KMS-11 (cell line): ENCODE data around the gene TIGD6.

Source experiments
- H2AFZ ChIP-seq: fragments of 200-600 bp; sonication (generic); 2 replicates; pipeline ENCODE4 v1.6.1; 2016; ENCODE audit warnings: antibody characterized with exemption, mixed run types, low read depth
- H3K27ac ChIP-seq: fragments of 200-600 bp; sonication (generic); 2 replicates; pipeline ENCODE4 v1.6.1; 2016; ENCODE audit warnings: mild to moderate bottlenecking, mixed run types
- H3K27me3 ChIP-seq: fragments of 200-600 bp; sonication (generic); 2 replicates; pipeline ENCODE4 v1.6.1; 2017; ENCODE audit warnings: mild to moderate bottlenecking, low read depth, mixed run types, moderate library complexity; ENCODE audit not compliant: insufficient read depth
- H3K36me3 ChIP-seq: fragments of 200-600 bp; sonication (generic); 2 replicates; pipeline ENCODE4 v1.6.1; 2017; ENCODE audit warnings: mild to moderate bottlenecking, mixed run types; ENCODE audit not compliant: insufficient read depth
- H3K4me1 ChIP-seq: fragments of 200-600 bp; sonication (generic); 2 replicates; pipeline ENCODE4 v1.6.1; 2016; ENCODE audit warnings: mild to moderate bottlenecking, low read depth, mixed run types; ENCODE audit not compliant: poor library complexity, severe bottlenecking
- H3K4me2 ChIP-seq: fragments of 200-600 bp; sonication (generic); 2 replicates; pipeline ENCODE4 v1.7.0; 2016; ENCODE audit warnings: mild to moderate bottlenecking, mixed run types
- H3K4me3 ChIP-seq: fragments of 200-600 bp; sonication (generic); IDR thresholded peaks from 2 replicates; pipeline ENCODE4 v1.6.1; 2017; ENCODE audit warnings: low read depth, low read length, mixed read lengths; ENCODE audit not compliant: insufficient read depth
- H3K79me2 ChIP-seq: fragments of 200-600 bp; sonication (generic); 2 replicates; pipeline ENCODE4 v1.6.1; 2016; ENCODE audit warnings: low read depth, mixed run types; ENCODE audit not compliant: insufficient read depth
- H3K9ac ChIP-seq: fragments of 200-600 bp; sonication (generic); 2 replicates; pipeline ENCODE4 v1.6.1; 2016; ENCODE audit warnings: mild to moderate bottlenecking, mixed run types
- H4K20me1 ChIP-seq: fragments of 200-600 bp; sonication (generic); 2 replicates; pipeline ENCODE4 v1.6.1; 2016; ENCODE audit warnings: mild to moderate bottlenecking, mixed run types; ENCODE audit not compliant: insufficient read depth
- TF ChIP-seq, protein P1 (sequence below): fragments of 200-600 bp; sonication (generic); conservative IDR thresholded peaks from 2 replicates; pipeline ENCODE4 v1.6.1; 2017; ENCODE audit warnings: low read depth, mild to moderate bottlenecking, antibody characterized with exemption, low read length, moderate library complexity, mixed read lengths

TIGD6 gene

DNA sequence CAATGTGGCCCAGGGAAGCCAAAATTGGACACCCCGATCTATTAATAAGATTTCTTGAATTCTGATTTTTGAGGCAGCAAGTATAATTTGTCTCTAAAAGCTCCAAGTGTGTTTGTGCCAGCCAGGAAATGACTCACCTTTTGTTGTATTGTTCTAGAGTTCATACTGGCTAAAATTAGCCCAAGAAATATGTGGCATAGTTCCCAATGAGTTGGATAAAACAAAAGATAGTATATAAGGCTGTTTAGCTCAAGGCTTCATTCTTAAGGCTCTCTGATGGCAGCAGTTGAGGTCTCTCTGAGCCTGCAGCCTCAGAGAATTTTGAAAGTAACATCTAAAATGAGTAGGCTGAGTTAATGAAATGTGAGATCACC, 21.7 kb upstream of the TIGD6 start:
- Histone ChIP-seq H3K4me3 (no peak overlapping the region), H3K27me3 (no peaks in the 10 kb centered on the region), H3K4me2 (peak overlapping the region; percentile 45; the same call in 1 of the 2 replicates), H2AFZ (no peak overlapping the region), H3K79me2 (no peaks in the 10 kb centered on the region), H3K27ac (no peak overlapping the region), H3K9ac (no peak overlapping the region), H3K4me1 (peaks cover 24% of the 10 kb centered on the region), H4K20me1 (no peaks in the 10 kb centered on the region), H3K36me3 (no peaks in the 10 kb centered on the region)
- TF ChIP-seq, protein P1, sequence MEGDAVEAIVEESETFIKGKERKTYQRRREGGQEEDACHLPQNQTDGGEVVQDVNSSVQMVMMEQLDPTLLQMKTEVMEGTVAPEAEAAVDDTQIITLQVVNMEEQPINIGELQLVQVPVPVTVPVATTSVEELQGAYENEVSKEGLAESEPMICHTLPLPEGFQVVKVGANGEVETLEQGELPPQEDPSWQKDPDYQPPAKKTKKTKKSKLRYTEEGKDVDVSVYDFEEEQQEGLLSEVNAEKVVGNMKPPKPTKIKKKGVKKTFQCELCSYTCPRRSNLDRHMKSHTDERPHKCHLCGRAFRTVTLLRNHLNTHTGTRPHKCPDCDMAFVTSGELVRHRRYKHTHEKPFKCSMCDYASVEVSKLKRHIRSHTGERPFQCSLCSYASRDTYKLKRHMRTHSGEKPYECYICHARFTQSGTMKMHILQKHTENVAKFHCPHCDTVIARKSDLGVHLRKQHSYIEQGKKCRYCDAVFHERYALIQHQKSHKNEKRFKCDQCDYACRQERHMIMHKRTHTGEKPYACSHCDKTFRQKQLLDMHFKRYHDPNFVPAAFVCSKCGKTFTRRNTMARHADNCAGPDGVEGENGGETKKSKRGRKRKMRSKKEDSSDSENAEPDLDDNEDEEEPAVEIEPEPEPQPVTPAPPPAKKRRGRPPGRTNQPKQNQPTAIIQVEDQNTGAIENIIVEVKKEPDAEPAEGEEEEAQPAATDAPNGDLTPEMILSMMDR, result no peak

DNA sequence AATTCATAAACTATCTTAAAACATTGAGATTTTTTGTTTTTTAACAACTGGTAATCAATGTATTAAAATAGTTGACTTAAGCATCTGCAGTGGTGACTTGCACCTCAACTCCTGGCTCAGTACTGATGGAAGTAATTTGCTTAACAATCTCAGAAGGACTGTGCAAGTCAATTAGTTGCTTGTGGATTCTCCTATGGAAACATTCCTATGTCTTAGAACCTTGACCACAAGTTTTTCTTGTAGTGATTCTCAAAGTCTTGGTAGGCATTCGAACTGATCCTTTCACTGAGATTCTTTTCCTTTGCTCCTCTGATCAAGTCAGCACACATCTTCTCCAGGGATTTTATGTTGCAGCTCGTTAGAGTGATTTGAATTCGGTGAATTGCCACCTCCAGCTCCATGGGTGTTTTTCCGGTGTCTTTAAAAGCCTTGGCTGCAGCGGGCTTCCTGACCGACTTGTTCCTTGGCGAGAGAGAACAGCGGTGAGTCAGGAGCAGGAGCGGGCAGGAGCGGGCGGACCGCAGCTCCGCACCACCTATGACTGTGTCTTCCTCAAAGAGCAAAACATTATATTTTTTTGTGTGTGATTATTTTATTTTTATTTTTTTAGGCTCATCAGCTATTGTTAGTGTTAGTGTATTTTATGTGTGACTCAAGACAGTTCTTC, 21.2 kb upstream of the TIGD6 start:
- Histone ChIP-seq H3K4me2 (peak overlapping the region; percentile 45; the same call in 1 of the 2 replicates), H2AFZ (no peak overlapping the region), H3K36me3 (no peaks in the 10 kb centered on the region), H4K20me1 (no peaks in the 10 kb centered on the region), H3K4me3 (no peak overlapping the region), H3K79me2 (no peaks in the 10 kb centered on the region), H3K27me3 (no peaks in the 10 kb centered on the region), H3K27ac (no peak overlapping the region), H3K4me1 (peaks cover 24% of the 10 kb centered on the region), H3K9ac (no peak overlapping the region)
- TF ChIP-seq, protein P1, result no peak

DNA sequence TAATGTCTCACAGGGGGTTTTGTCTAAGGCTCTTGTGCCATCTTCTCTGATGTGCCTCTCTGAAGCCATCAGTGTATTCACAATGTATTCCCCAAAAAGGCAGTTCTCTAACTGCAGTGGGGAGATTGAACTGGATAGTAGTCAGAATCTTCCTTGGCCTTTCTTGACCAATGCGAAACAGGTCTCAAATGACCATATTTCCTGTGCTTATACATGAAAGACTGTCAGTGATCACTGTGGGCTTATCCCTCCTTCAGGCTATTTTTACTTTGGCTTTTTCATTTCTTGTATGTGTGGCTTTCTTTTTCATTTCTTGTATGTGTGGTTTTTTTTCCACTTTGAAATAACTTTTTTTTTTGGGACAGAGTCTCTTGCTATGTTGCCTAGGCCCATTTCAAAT, 19.8 kb upstream of the TIGD6 start:
- Histone ChIP-seq H2AFZ (no peak overlapping the region), H3K4me3 (no peak overlapping the region), H4K20me1 (no peaks in the 10 kb centered on the region), H3K27me3 (no peaks in the 10 kb centered on the region), H3K27ac (no peak overlapping the region), H3K4me1 (peaks cover 24% of the 10 kb centered on the region), H3K4me2 (no peak overlapping the region), H3K36me3 (no peaks in the 10 kb centered on the region; the same call in 1 of the 2 replicates), H3K9ac (no peak overlapping the region), H3K79me2 (no peaks in the 10 kb centered on the region)
- TF ChIP-seq, protein P1, result no peak

DNA sequence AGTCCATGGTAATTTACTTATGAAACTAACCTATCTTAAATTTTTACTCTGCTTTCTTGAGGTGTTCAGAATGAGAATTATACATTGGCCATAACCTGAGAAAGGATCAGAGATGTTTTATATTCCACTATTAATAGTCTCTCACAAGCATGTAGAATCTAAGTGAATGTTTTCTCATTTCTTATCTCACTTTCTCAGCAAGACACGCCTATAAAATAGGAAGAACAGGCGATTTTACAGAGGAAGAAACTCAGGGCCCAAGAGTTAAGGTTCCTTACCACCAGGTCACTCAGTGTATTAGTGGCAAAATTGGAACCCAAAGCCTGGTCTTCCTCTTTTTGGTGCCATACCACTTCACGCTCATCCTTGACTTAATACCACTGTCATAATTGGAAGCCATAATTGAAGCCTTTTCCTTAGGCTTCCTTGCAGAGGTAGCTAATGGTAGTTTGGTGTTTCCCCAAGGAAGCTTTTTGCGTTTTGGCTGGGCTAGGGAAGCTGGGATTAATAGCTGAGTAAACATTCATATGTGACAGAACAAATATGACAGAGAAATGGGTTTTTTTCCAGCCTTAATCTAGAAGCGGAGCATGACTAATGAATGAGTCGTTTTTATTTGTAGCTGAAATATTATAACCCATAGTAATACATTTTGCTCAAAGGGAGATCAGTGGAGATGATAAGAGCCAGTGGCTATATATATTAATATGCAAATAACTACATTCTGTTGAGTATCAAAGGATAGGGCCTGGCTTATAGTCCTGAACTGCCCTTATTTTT, 17.0 kb upstream of the TIGD6 start:
- Histone ChIP-seq H3K27ac (no peak overlapping the region), H4K20me1 (no peaks in the 10 kb centered on the region), H3K27me3 (no peaks in the 10 kb centered on the region), H3K79me2 (no peaks in the 10 kb centered on the region), H3K4me2 (no peak overlapping the region), H3K36me3 (peaks cover 3% of the 10 kb centered on the region; the same call in 1 of the 2 replicates), H3K4me1 (peaks cover 24% of the 10 kb centered on the region), H3K4me3 (no peak overlapping the region), H3K9ac (no peak overlapping the region), H2AFZ (no peak overlapping the region)
- TF ChIP-seq, protein P1, result no peak
